ENCODE measurements around the gene CAMTA1.

Gene CAMTA1

GRCh38 chr1:6959491-6959890 is 174.2 kb downstream of the CAMTA1 start:
- Histone ChIP-seq H3K27ac (ENCODE audit: extremely low read depth, low read depth, low read length) (no peak overlapping the region; the same call in 1 of the 2 replicates), H3K4me1 (ENCODE audit: control insufficient read depth, insufficient read depth, low read length) (peaks cover 30% of the 10 kb centered on the region)

GRCh38 chr1:6960291-6960811 is 175.1 kb downstream of the CAMTA1 start:
- CTCF ChIA-PET = interaction anchor here (0.9 to 1.2 kb wide), 5 partner anchors 69 to 248 kb away, joined by 3 to 7 read pairs (median 3); no protein-coding TSS in a partner anchor
- TF ChIP-seq ZNF202 (tag by site-specific recombination; IDR thresholded peaks at IDR 0.05; ENCODE audit: borderline replicate concordance) (no peak), ZNF621 (tag by site-specific recombination; IDR thresholded peaks at IDR 0.05) (no peak), ZNF404 (tag by site-specific recombination; IDR thresholded peaks at IDR 0.05) (no peak), ZNF274 (IDR thresholded peaks at IDR 0.05; ENCODE audit: low read length) (no peak), ZNF274 (tag by site-specific recombination; IDR thresholded peaks at IDR 0.05; ENCODE audit: borderline replicate concordance) (no peak), ZNF175 (tag by site-specific recombination; IDR thresholded peaks at IDR 0.05) (no peak), ZNF433 (tag by site-specific recombination; IDR thresholded peaks at IDR 0.05; ENCODE audit: low read depth) (no peak), GLIS2 (tag by site-specific recombination; IDR thresholded peaks at IDR 0.05) (0 out of 2 replicates have a peak, but pooled peaks have one; percentile 19), ZNF292 (tag by site-specific recombination; IDR thresholded peaks at IDR 0.05; ENCODE audit: borderline replicate concordance, low read depth) (no peak), GLI2 (tag by site-specific recombination; IDR thresholded peaks at IDR 0.05; ENCODE audit: borderline replicate concordance, low read depth) (no peak), ZNF544 (tag by site-specific recombination; IDR thresholded peaks at IDR 0.05) (no peak), ZNF37A (tag by site-specific recombination; IDR thresholded peaks at IDR 0.05) (no peak), ZNF174 (tag by site-specific recombination; IDR thresholded peaks at IDR 0.05) (no peak), ZNF398 (tag by site-specific recombination; IDR thresholded peaks at IDR 0.05) (peak; percentile 76), SALL2 (tag by site-specific recombination; IDR thresholded peaks at IDR 0.05; ENCODE audit: borderline replicate concordance) (no peak), ZBTB7A (tag by site-specific recombination; IDR thresholded peaks at IDR 0.05; ENCODE audit: low read depth) (no peak), ZNF571 (tag by site-specific recombination; IDR thresholded peaks at IDR 0.05) (no peak), ZNF785 (tag by site-specific recombination; IDR thresholded peaks at IDR 0.05) (no peak)

More at GRCh38 chr1:6959491-6959890, 174.2 kb downstream of the CAMTA1 start:
- H3K9me3 ChIP-seq (ENCODE audit: control insufficient read depth, insufficient read depth, low read depth, low read length) = no peaks in the 10 kb centered on the region
- TF ChIP-seq SALL2 (tag by site-specific recombination; IDR thresholded peaks at IDR 0.05; ENCODE audit: borderline replicate concordance) = no peak
- no peak for TF ChIP-seq ZNF239 (tag by site-specific recombination; IDR thresholded peaks at IDR 0.05)
- TF ChIP-seq ZNF768 (tag by site-specific recombination; IDR thresholded peaks at IDR 0.05) = no peak
- TF ChIP-seq EGR2 (tag by site-specific recombination; IDR thresholded peaks at IDR 0.05; ENCODE audit: low read depth) = no peak
- no peak for TF ChIP-seq TSHZ1 (tag by site-specific recombination; IDR thresholded peaks at IDR 0.05; ENCODE audit: borderline replicate concordance)
- no peak for TF ChIP-seq HOXD13 (CRISPR knock-in tag; IDR thresholded peaks at IDR 0.05; ENCODE audit: borderline replicate concordance)
- no peak for TF ChIP-seq IKZF3 (tag by site-specific recombination; IDR thresholded peaks at IDR 0.05)
- TF ChIP-seq ZNF18 (tag by site-specific recombination; IDR thresholded peaks at IDR 0.05) = no peak
- TF ChIP-seq SETDB1 (IDR thresholded peaks at IDR 0.05; ENCODE audit: insufficient read length, low read length) = no peak
- TF ChIP-seq ZNF670 (tag by site-specific recombination; IDR thresholded peaks at IDR 0.05; ENCODE audit: low read depth) = no peak
- no peak for TF ChIP-seq ZNF571 (tag by site-specific recombination; IDR thresholded peaks at IDR 0.05)
- TF ChIP-seq ZNF23 (tag by site-specific recombination; IDR thresholded peaks at IDR 0.05; ENCODE audit: borderline replicate concordance) = no peak
- no peak for TF ChIP-seq ZNF175 (tag by site-specific recombination; IDR thresholded peaks at IDR 0.05)
- ChIA-PET POLR2A (no interaction called here), CTCF (interaction anchor here (0.9 to 1.2 kb wide), 4 partner anchors 69 to 249 kb away, joined by 3 to 7 read pairs (median 4); no protein-coding TSS in a partner anchor)
- H3K4me3 ChIP-seq (ENCODE audit: low read depth, low read length) = no peak overlapping the region
- H3K36me3 ChIP-seq (ENCODE audit: control insufficient read depth in 2 of 2, insufficient read depth in 1 of 2, low read length in 2 of 2) = no peaks in the 10 kb centered on the region

More at GRCh38 chr1:6960291-6960811, 175.1 kb downstream of the CAMTA1 start:
- Histone ChIP-seq H3K9me3 (ENCODE audit: control insufficient read depth, insufficient read depth, low read depth, low read length) (no peaks in the 10 kb centered on the region), H3K36me3 (ENCODE audit: control insufficient read depth in 2 of 2, insufficient read depth in 1 of 2, low read length in 2 of 2) (no peaks in the 10 kb centered on the region), H3K4me3 (ENCODE audit: low read depth, low read length) (no peak overlapping the region), H3K4me1 (ENCODE audit: control insufficient read depth, insufficient read depth, low read length) (peaks cover 33% of the 10 kb centered on the region), H3K27ac (ENCODE audit: extremely low read depth, low read depth, low read length) (peak overlapping the region; percentile 56; the same call in 1 of the 2 replicates)
- POLR2A ChIA-PET = interaction anchor here (0.9 to 1.3 kb wide), 2 partner anchors 9 to 176 kb away, joined by 3 to 8 read pairs; partner anchors contain the start of gene CAMTA1

All from HEK293 (cell line).